Astrocyte (in vitro differentiated cells and primary cell): ENCODE results near the gene DPYSL3.

Source experiments
- EZH2 ChIP-seq: IDR thresholded peaks from 2 replicates; pipeline ENCODE4 v1.6.1; 2012; ENCODE audit warnings: mild to moderate bottlenecking, low read length, inconsistent platforms; ENCODE audit not compliant: insufficient read depth
- TF ChIP-seq, protein P1 (sequence below): IDR thresholded peaks from 2 replicates; pipeline ENCODE4 v1.5.1; 2011; ENCODE audit warnings: low read depth, mild to moderate bottlenecking, inconsistent platforms, low read length, moderate library complexity; ENCODE audit not compliant: insufficient read depth

DNA sequence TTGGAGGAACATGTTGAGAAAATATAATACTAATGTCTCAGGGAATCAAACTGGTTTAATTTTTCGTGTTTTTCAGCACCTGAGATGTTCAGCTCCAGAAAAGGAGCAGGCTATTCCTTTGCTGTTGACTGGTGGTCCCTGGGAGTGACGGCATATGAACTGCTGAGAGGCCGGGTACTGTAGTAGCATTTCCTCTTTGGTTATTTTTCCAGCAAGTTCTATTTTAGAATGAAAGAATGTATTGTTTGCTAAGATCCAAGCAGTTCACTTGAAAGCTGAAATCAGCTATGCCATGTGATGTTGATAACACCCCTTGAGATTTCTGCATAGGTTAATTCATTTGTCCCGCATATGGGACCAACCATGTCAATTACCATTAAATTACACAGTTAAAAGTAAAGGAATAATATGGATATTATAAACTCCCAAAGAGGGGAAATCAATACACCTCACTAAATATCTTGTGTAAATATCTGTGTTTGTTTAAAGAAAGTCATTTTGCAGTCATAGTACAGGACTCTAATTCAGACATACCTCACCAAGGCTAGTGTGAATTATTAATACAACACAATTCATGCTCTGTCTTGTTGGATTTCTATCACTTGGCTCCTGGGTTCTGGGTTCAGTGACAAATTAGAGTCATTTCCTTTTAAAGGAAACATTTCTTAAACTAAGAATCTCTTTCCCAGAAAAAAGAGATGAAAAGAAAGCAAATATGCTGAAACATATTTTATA, 148.3 kb downstream of the DPYSL3 start:
- TF ChIP-seq, protein P1, sequence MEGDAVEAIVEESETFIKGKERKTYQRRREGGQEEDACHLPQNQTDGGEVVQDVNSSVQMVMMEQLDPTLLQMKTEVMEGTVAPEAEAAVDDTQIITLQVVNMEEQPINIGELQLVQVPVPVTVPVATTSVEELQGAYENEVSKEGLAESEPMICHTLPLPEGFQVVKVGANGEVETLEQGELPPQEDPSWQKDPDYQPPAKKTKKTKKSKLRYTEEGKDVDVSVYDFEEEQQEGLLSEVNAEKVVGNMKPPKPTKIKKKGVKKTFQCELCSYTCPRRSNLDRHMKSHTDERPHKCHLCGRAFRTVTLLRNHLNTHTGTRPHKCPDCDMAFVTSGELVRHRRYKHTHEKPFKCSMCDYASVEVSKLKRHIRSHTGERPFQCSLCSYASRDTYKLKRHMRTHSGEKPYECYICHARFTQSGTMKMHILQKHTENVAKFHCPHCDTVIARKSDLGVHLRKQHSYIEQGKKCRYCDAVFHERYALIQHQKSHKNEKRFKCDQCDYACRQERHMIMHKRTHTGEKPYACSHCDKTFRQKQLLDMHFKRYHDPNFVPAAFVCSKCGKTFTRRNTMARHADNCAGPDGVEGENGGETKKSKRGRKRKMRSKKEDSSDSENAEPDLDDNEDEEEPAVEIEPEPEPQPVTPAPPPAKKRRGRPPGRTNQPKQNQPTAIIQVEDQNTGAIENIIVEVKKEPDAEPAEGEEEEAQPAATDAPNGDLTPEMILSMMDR = no peak
- TF ChIP-seq EZH2 = no peak
